GM12878 (cell line): ENCODE measurements around the gene OR2Y1.

Experiments
- BACH1 ChIP-seq: fragments of 450-650 bp; IDR thresholded peaks from 2 replicates; pipeline ENCODE4 v1.6.1; 2017; ENCODE audit warnings: mild to moderate bottlenecking, borderline replicate concordance
- STAT3 ChIP-seq: IDR thresholded peaks from 2 replicates; pipeline ENCODE4 v1.6.1; 2011; ENCODE audit warnings: low read depth, low read length, improper control_type of control experiment
- TAF1 ChIP-seq: IDR thresholded peaks from 2 replicates; pipeline ENCODE4 v1.6.1; 2011; ENCODE audit warnings: mild to moderate bottlenecking, low read depth, low read length, borderline replicate concordance
- TF ChIP-seq, protein P1 (sequence below), 3 experiments: IDR thresholded peaks in 2 of 3; conservative IDR thresholded peaks in 1 of 3; 2 replicates each; pipeline ENCODE4 v1.5.1; 2011; ENCODE audit warnings: low read depth in 3 of 3, low read length in 3 of 3, mild to moderate bottlenecking in 3 of 3, control low read depth in 2 of 3, moderate library complexity in 2 of 3, inconsistent platforms in 1 of 3, mixed read lengths in 1 of 3; ENCODE audit not compliant: control insufficient read depth in 2 of 3, insufficient read depth in 1 of 3; ENCODE audit errors: extremely low read depth in 1 of 3

DNA sequence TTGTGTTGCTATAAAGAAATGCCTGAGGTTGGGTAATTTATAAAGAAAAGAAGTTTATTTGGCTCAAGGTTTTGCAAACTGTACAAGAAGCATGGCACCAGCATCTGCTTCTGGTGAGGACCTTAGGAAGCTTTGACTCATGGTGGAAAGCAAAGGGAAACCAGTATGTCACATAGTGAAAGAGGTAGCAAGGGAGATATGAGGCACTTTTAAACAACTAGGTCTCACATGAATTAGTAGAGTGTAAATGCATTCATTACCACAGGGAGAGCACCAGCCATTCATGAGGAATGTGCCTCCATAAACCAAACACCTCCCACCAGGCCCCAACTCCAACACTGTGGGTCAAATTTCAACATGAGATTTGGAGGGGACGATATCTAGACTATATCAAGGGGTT is 40.8 kb downstream of the OR2Y1 start:
- TF ChIP-seq, protein P1, sequence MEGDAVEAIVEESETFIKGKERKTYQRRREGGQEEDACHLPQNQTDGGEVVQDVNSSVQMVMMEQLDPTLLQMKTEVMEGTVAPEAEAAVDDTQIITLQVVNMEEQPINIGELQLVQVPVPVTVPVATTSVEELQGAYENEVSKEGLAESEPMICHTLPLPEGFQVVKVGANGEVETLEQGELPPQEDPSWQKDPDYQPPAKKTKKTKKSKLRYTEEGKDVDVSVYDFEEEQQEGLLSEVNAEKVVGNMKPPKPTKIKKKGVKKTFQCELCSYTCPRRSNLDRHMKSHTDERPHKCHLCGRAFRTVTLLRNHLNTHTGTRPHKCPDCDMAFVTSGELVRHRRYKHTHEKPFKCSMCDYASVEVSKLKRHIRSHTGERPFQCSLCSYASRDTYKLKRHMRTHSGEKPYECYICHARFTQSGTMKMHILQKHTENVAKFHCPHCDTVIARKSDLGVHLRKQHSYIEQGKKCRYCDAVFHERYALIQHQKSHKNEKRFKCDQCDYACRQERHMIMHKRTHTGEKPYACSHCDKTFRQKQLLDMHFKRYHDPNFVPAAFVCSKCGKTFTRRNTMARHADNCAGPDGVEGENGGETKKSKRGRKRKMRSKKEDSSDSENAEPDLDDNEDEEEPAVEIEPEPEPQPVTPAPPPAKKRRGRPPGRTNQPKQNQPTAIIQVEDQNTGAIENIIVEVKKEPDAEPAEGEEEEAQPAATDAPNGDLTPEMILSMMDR (IDR thresholded peaks at IDR 0.05 in 2 of 3, conservative IDR thresholded peaks at IDR 0.05 in 1 of 3; ENCODE audit: control insufficient read depth in 2 of 3, extremely low read depth in 1 of 3, insufficient read depth in 1 of 3, low read depth in 3 of 3, low read length in 3 of 3) = no peak
- TF ChIP-seq BACH1 = no peak
- no peak for TF ChIP-seq STAT3
- TF ChIP-seq TAF1 = no peak
